NB4 (cell line): ENCODE results near the gene AMBRA1.

Source experiments
- CTCF ChIP-seq: IDR thresholded peaks from one replicate; pipeline ENCODE4 v1.5.1; 2012; ENCODE audit warnings: low read depth, low read length
- MAX ChIP-seq: IDR thresholded peaks from 2 replicates; pipeline ENCODE4 v1.6.1; 2011; ENCODE audit warnings: low read depth, low read length
- POLR2A ChIP-seq: IDR thresholded peaks from 2 replicates; pipeline ENCODE4 v1.6.1; 2011; ENCODE audit warnings: mild to moderate bottlenecking; ENCODE audit not compliant: insufficient read length; ENCODE audit errors: extremely low read depth

DNA sequence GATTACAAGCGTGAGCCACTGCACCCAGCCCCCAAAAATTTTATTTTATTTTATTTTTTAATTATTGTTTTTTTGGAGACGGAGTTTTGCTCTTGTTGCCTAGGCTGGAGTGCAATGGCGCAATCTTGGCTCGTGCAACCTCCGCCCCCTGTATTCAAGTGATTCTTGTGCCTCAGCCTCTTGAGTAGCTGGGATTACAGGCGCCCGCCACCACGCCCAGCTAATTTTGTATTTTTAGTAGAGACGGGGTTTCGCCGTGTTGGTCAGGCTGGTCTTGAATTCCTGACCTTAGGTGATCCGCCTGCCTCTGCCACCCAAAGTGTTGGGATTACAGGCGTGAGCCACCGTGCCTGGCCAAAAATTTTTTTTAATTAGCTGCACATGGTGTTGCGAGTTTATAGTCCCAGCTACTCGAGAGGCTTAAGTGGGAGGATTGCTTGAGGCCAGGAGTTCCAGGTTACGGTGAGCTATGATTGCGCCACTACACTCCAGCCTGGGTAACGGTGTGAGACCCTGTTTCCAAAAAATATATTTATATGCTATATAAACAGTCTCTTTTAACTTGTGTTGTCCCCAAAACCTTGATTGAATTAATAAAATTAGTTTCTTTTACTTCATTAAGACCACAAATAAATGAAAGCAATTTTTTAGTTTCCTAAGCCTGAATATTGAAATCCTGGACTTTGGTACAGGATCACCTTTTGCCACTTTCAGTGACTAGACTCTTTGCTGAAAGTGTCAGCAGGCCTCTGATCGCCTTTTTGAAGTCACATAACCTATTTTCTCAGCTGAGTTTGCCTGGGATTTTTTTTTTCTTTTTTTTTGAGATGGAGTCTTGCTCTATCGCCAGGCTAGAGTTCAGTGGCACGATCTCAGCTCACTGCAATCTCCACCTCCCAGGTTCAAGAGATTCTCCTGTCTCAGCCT is 39.7 kb upstream of the AMBRA1 start:
- no peak for TF ChIP-seq MAX
- no peak for TF ChIP-seq CTCF
- TF ChIP-seq POLR2A, result no peak
